Measurements from ENCODE around the gene PDCD11.

- no peak for TF ChIP-seq EZH2phosphoT487 (IDR thresholded peaks at IDR 0.05; ENCODE audit: borderline replicate concordance)
- TF ChIP-seq CTCF (conservative IDR thresholded peaks at IDR 0.05; ENCODE audit: low read length), result no peak
These were observed 56.2 kb downstream of the PDCD11 start for GRCh38 chr10:103452506-103453230.
